OCI-LY1 (cell line): Measurements from ENCODE around the gene ADAMTS17.

ENCODE experiments used
- CTCF ChIP-seq: fragments of 200-600 bp; sonication (generic), shearing (Covaris generic); IDR thresholded peaks from 2 replicates; pipeline ENCODE4 v1.5.1; 2017; ENCODE audit warnings: mild to moderate bottlenecking, antibody characterized with exemption, low read length, moderate library complexity, mixed read lengths
- EZH2 ChIP-seq: fragments of 200-600 bp; sonication (generic), shearing (Covaris generic); IDR thresholded peaks from 2 replicates; pipeline ENCODE4 v1.8.0; 2017; ENCODE audit warnings: borderline replicate concordance, mixed run types, mild to moderate bottlenecking, antibody characterized with exemption, low read length, moderate library complexity, mixed read lengths

DNA sequence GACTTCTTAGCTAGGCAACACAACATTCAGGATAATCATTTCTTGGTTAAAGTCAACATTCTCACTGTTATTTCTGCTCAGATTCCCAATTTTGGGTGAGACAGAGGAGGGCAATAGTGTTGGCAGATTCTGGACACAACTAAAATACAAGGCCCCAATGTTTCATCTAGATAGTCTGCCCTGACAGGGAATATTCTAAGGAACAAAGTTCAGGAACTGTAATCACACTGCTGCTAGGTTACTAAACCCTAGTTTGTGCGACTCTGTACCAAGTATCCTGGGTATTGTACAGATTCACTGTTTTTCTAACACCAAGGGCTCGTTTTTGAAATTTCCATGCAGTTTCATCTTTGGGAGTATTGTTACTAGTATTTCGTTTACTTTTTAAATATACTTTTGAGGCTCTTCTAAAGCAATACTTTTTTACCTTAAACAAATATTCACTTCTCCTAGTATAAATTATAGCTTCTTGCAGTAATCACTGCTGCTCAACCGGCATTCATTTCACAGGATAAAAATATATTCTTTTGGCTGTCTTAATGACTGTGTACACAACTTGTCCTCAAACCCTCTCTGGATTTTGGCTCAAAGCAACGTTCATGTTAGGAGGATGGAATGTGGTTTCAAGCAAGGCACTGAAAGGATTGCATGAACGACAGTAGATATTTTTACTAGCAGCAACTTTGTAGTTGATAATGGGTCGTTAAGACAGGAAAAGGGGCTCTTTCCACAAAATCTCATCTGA lies 167.4 kb downstream of the ADAMTS17 start:
- TF ChIP-seq CTCF (no peak), EZH2 (no peak)
